Measurements from ENCODE around the gene CHN2. TPM values are rescaled to one million over a fixed set of nuclear protein-coding genes. Genes with fewer than 3 reads are reported as not detected.

CHN2 gene
- total RNA-seq, 1 donor from 2014 or later, result 0.64 TPM

DNA sequence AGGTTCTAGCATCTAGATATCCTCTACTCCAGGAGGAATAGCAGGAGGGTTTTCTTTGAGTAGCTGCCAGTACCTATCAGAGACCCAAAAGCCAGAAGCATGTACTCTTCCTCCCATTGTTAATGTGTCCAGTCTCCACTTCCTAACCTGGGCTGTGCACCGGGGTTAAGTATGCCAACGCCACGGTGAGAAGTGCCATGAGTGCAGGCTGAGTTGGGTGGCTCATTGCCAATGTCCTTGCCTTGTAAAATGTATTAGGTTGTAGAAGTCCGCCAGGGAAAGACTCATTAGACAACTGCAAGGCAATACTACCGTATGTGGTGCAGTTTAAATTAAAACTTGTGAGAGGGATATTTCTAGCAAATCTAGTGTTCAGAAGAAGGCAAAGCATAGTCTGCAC lies 314.0 kb downstream of the CHN2 start:
- Mint-ChIP-seq H3K27me3 (ENCODE audit: unreplicated experiment) (no peaks in the 10 kb centered on the region), H3K4me1 (ENCODE audit: unreplicated experiment) (peaks cover 2% of the 10 kb centered on the region), H3K27ac (ENCODE audit: unreplicated experiment) (no peak overlapping the region), H3K36me3 (ENCODE audit: unreplicated experiment) (no peaks in the 10 kb centered on the region), H3K9me3 (ENCODE audit: unreplicated experiment) (no peaks in the 10 kb centered on the region), H3K4me3 (ENCODE audit: unreplicated experiment) (no peak overlapping the region)
- TF ChIP-seq, protein P1, sequence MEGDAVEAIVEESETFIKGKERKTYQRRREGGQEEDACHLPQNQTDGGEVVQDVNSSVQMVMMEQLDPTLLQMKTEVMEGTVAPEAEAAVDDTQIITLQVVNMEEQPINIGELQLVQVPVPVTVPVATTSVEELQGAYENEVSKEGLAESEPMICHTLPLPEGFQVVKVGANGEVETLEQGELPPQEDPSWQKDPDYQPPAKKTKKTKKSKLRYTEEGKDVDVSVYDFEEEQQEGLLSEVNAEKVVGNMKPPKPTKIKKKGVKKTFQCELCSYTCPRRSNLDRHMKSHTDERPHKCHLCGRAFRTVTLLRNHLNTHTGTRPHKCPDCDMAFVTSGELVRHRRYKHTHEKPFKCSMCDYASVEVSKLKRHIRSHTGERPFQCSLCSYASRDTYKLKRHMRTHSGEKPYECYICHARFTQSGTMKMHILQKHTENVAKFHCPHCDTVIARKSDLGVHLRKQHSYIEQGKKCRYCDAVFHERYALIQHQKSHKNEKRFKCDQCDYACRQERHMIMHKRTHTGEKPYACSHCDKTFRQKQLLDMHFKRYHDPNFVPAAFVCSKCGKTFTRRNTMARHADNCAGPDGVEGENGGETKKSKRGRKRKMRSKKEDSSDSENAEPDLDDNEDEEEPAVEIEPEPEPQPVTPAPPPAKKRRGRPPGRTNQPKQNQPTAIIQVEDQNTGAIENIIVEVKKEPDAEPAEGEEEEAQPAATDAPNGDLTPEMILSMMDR (IDR thresholded peaks at IDR 0.05), result no peak
- DNase-seq (ENCODE audit: extremely low spot score, unreplicated experiment), result no peak

DNA sequence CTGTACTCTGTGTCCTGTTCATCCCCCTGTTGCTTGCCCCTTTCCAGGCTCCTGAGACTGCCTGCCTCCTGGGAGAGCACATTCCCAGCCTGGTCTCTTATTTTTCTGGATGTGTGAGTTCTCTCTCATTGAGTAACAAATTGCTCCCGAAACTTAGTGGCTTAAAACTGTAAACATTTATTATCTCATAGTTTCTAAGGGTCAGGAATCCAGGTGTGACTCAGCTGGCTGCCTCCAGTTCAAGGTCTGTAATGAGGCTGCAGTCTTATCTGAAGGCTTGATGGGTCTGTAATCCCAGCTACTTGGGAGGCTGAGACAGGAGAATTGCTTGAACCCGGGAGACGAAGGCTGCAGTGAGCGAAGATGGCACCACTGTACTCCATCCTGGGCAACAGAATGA lies 315.5 kb downstream of the CHN2 start:
- no peak for DNase-seq (ENCODE audit: extremely low spot score, unreplicated experiment)
- Mint-ChIP-seq H3K27me3 (ENCODE audit: unreplicated experiment) (no peaks in the 10 kb centered on the region), H3K9me3 (ENCODE audit: unreplicated experiment) (no peaks in the 10 kb centered on the region), H3K27ac (ENCODE audit: unreplicated experiment) (no peak overlapping the region), H3K4me3 (ENCODE audit: unreplicated experiment) (no peak overlapping the region), H3K4me1 (ENCODE audit: unreplicated experiment) (peaks cover 2% of the 10 kb centered on the region), H3K36me3 (ENCODE audit: unreplicated experiment) (no peaks in the 10 kb centered on the region)
- TF ChIP-seq, protein P1 (IDR thresholded peaks at IDR 0.05), result no peak

DNA sequence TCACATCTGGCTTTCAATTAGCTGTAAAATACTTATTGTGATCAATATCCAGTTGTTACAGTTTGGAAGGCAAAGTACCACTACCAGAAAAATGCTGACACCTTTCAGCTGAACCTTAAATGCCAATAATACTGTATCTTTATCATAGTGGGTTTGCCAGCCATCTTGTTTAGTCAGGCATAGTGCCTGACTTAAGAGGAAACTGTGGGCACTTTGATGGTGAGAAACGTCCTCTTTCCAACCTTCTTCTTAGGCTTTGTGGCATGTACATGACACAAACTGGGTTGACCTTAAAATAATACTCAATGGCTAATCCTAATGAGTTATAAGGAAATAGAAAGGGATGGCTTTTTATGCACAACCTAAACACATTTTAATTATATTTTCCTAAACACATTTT lies 316.8 kb downstream of the CHN2 start:
- TF ChIP-seq, protein P1 (IDR thresholded peaks at IDR 0.05), result no peak
- H3K27ac Mint-ChIP-seq (ENCODE audit: unreplicated experiment), result no peak overlapping the region
- H3K36me3 Mint-ChIP-seq (ENCODE audit: unreplicated experiment), result no peaks in the 10 kb centered on the region
- H3K9me3 Mint-ChIP-seq (ENCODE audit: unreplicated experiment), result no peaks in the 10 kb centered on the region
- H3K4me3 Mint-ChIP-seq (ENCODE audit: unreplicated experiment), result no peak overlapping the region
- no peak for DNase-seq (ENCODE audit: extremely low spot score, unreplicated experiment)
- no peaks in the 10 kb centered on the region for H3K27me3 Mint-ChIP-seq (ENCODE audit: unreplicated experiment)
- peaks cover 2% of the 10 kb centered on the region for H3K4me1 Mint-ChIP-seq (ENCODE audit: unreplicated experiment)

DNA sequence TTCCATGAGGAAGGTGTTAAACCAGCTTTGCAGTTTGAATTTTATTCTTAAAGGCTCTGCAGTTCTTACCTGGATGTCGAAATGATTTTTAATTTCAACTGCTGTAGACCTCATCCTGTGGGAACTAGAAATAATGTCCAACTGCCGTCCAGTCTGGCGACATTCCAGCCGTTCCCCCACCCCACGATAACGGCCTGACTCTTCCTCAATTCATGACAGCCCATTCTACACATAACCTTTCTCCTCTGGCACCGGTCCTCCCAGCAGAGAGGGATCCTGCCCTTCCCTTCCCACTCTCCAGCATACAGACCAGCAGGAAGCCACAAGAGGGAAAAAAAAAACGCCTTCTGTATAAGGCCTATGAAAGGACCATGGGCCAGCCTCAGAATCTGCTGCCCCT lies 317.3 kb downstream of the CHN2 start:
- TF ChIP-seq, protein P1 (IDR thresholded peaks at IDR 0.05), result no peak
- Mint-ChIP-seq H3K4me1 (ENCODE audit: unreplicated experiment) (no peaks in the 10 kb centered on the region), H3K27ac (ENCODE audit: unreplicated experiment) (no peak overlapping the region), H3K36me3 (ENCODE audit: unreplicated experiment) (no peaks in the 10 kb centered on the region), H3K27me3 (ENCODE audit: unreplicated experiment) (no peaks in the 10 kb centered on the region), H3K4me3 (ENCODE audit: unreplicated experiment) (no peak overlapping the region), H3K9me3 (ENCODE audit: unreplicated experiment) (no peaks in the 10 kb centered on the region)
- no peak for DNase-seq (ENCODE audit: extremely low spot score, unreplicated experiment)

DNA sequence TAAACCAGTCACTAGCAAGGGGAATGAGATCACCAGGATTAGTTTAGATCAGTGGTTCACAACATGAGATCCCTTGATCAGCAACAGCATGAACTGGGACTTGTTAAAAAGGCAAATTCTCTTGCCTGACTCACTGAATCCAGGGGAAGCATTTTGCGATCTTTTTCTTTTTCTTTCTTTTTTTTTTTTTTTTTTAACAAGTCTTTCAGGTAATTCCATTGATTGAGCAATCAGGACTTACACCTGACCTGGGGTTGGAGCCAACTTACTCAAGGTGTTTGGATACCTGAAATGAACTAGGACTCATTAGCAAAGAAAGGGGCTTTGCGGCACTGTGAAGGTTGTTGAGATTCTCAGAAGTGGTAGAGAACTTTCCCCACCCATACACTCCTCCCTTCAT lies 321.9 kb downstream of the CHN2 start:
- TF ChIP-seq, protein P1 (IDR thresholded peaks at IDR 0.05), result no peak
- Mint-ChIP-seq H3K9me3 (ENCODE audit: unreplicated experiment) (peaks cover 7% of the 10 kb centered on the region), H3K27me3 (ENCODE audit: unreplicated experiment) (peaks cover 5% of the 10 kb centered on the region), H3K4me1 (ENCODE audit: unreplicated experiment) (peaks cover 12% of the 10 kb centered on the region), H3K27ac (ENCODE audit: unreplicated experiment) (no peak overlapping the region), H3K4me3 (ENCODE audit: unreplicated experiment) (no peak overlapping the region), H3K36me3 (ENCODE audit: unreplicated experiment) (no peaks in the 10 kb centered on the region)
- no peak for DNase-seq (ENCODE audit: extremely low spot score, unreplicated experiment)

All from osteocyte (in vitro differentiated cells).